Adipose tissue (tissue), 3 donors: ENCODE results near the gene KCNMB4. TPM values are rescaled to one million over a fixed set of nuclear protein-coding genes. Genes with fewer than 3 reads are reported as not detected.
"Not testable (repeated sequence)": the region's sequence is repeated elsewhere in the genome, so short reads cannot be mapped to it uniquely, and the experiment has no call there.

Experiments used
- H3K27ac ChIP-seq: one replicate; pipeline ENCODE4 v1.5.1; 2013; ENCODE audit warnings: low read depth, low read length
- WGBS, 3 donors: extraction: QIAGEN DNeasy Blood & Tissue Kit; methylation state at CpG; one replicate each; pipeline ENCODE4 v1.1.7; 2013; 5-methylcytosine and 5-hydroxymethylcytosine counted together
- polyA plus RNA-seq, 3 donors: library from polyadenylated mRNA; stranded (reverse); fragments of 200-250 nt; gene quantifications; one replicate each; pipeline ENCODE4 v1.2.3, GENCODE V29; 2013
- donor health status: healthy with polysubstance abuse.
- donor health status: Bipolar disorder and iron deficiency.
- donor health status: healthy.

The KCNMB4 gene
- polyA plus RNA-seq, 3 donors, result 0.58 to 3.7 (median 1.1) TPM

- WGBS, 3 donors, result 0 to 1% (median 1%) methylated on average over 46 to 69 of the region's 69 CpGs
- no peak overlapping the region for H3K27ac ChIP-seq
Measured at GRCh38 chr12:70366581-70367257, 629 bp downstream of the KCNMB4 start.

GRCh38 chr12:70367258-70368141 is 1.4 kb downstream of the KCNMB4 start:
- WGBS, 3 donors, result 9 to 12% (median 11%) methylated on average over 21 of the region's 21 CpGs
- no peak overlapping the region for H3K27ac ChIP-seq

GRCh38 chr12:70372881-70373280 is 6.8 kb downstream of the KCNMB4 start:
- no peak overlapping the region for H3K27ac ChIP-seq
- WGBS, 3 donors, result 85 to 93% (median 92%) methylated on average over 3 of the region's 3 CpGs

GRCh38 chr12:70379846-70380245 is 13.8 kb downstream of the KCNMB4 start:
- WGBS, 3 donors, result 77 to 89% (median 87%) methylated on average over 1 of the region's 1 CpG
- H3K27ac ChIP-seq, result no peak overlapping the region

GRCh38 chr12:70383484-70383883 is 17.4 kb downstream of the KCNMB4 start:
- whole genome bisulfite sequencing, 3 donors, result 93 to 96% (median 94%) methylated on average over 4 of the region's 4 CpGs
- no peak overlapping the region for H3K27ac ChIP-seq

- H3K27ac ChIP-seq, result no peak overlapping the region
- 73 to 90% (median 87%) methylated on average over 3 of the region's 3 CpGs for WGBS, 3 donors
Measured at GRCh38 chr12:70383886-70384285, 17.8 kb downstream of the KCNMB4 start.

GRCh38 chr12:70386771-70387170 is 20.7 kb downstream of the KCNMB4 start:
- H3K27ac ChIP-seq, result no peak overlapping the region
- WGBS, 3 donors, result 87 to 92% (median 91%) methylated on average over 1 of the region's 1 CpG

- H3K27ac ChIP-seq, result no peak overlapping the region
- WGBS, 3 donors, result 76 to 96% (median 87%) methylated on average over 2 of the region's 2 CpGs
Measured at GRCh38 chr12:70389678-70390077, 23.6 kb downstream of the KCNMB4 start.

GRCh38 chr12:70392631-70393030 is 26.5 kb downstream of the KCNMB4 start:
- 28 to 81% (median 71%) methylated on average over 1 of the region's 1 CpG for WGBS, 3 donors
- H3K27ac ChIP-seq, result not testable (repeated sequence)

GRCh38 chr12:70393787-70394499 is 27.9 kb downstream of the KCNMB4 start:
- no peak overlapping the region for H3K27ac ChIP-seq
- 61 to 88% (median 78%) methylated on average over 2 of the region's 2 CpGs for WGBS, 3 donors

- H3K27ac ChIP-seq, result no peak overlapping the region
Measured at GRCh38 chr12:70398002-70398401, 31.9 kb downstream of the KCNMB4 start.

- 90 to 95% (median 94%) methylated on average over 3 of the region's 3 CpGs for WGBS, 3 donors
- H3K27ac ChIP-seq, result no peak overlapping the region
Measured at GRCh38 chr12:70398862-70399261, 32.8 kb downstream of the KCNMB4 start.

- 91 to 92% (median 91%) methylated on average over 6 of the region's 6 CpGs for WGBS, 3 donors
Measured at GRCh38 chr12:70399311-70399710, 33.2 kb downstream of the KCNMB4 start.

GRCh38 chr12:70400124-70400523 is 34.0 kb downstream of the KCNMB4 start:
- WGBS, 3 donors, result 41 to 93% (median 87%) methylated on average over 3 of the region's 3 CpGs
- H3K27ac ChIP-seq, result no peak overlapping the region

More at GRCh38 chr12:70399311-70399710, 33.2 kb downstream of the KCNMB4 start:
- H3K27ac ChIP-seq, result no peak overlapping the region

- WGBS, 3 donors, result 75 to 91% (median 90%) methylated on average over 1 of the region's 1 CpG
- H3K27ac ChIP-seq, result no peak overlapping the region
Measured at GRCh38 chr12:70402597-70402996, 36.5 kb downstream of the KCNMB4 start.

GRCh38 chr12:70403826-70404225 is 37.7 kb downstream of the KCNMB4 start:
- H3K27ac ChIP-seq, result no peak overlapping the region

GRCh38 chr12:70408004-70408790 is 42.1 kb downstream of the KCNMB4 start:
- H3K27ac ChIP-seq, result no peak overlapping the region
- 82 to 89% (median 89%) methylated on average over 16 of the region's 16 CpGs for WGBS, 3 donors

GRCh38 chr12:70415987-70416386 is 49.9 kb downstream of the KCNMB4 start:
- H3K27ac ChIP-seq, result no peak overlapping the region
- WGBS, 3 donors, result 30 to 35% (median 34%) methylated on average over 1 of the region's 1 CpG
